Ovary (tissue), 3 donors: ENCODE results near the gene BLTP3B.

ENCODE experiments used
- CTCF ChIP-seq, 3 donors: fragments of 450-650 bp in 2 of 3; fragments of 200-600 bp in 1 of 3; IDR thresholded peaks; one replicate each; pipeline versions ENCODE4 v1.5.1 to v1.8.0; 2016 to 2022; ENCODE audit warnings: antibody characterized with exemption in 3 of 3, mild to moderate bottlenecking in 1 of 3
- EP300 ChIP-seq: sonication (generic); formaldehyde crosslinking; IDR thresholded peaks from one replicate; pipeline ENCODE4 v1.6.1; 2017; ENCODE audit warnings: antibody characterized with exemption
- POLR2A ChIP-seq: fragments of 450-650 bp; IDR thresholded peaks from one replicate; pipeline ENCODE4 v1.6.1; 2017; ENCODE audit warnings: antibody characterized with exemption, mild to moderate bottlenecking, moderate library complexity
- donor health status: DM: no; HTN: no; CAD: no.

DNA sequence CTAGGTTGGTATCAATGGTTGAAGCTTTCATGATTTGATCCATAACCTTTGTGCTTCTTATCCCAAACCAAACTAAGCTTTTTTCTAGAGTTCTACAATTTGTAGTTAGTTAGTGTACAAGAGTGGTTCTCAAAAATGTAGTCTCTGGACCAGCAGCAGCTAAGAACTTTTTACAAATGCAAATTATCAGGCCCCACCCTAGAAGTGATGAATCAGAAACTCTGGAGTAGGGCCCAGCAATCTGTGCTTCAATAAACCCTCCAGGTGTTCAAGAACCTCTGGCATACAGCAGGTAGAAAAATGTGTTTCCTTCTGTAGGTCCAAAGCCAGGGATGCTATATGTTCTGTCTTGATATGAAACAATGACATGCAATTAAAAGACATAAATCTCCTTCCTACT lies 31.8 kb upstream of the BLTP3B start:
- TF ChIP-seq POLR2A (no peak), CTCF (IDR thresholded peaks at IDR 0.05) (no peak), EP300 (no peak)
